ENCODE results near the gene ERGIC1.
A peak's percentile ranks its signal among the peaks of the same experiment; 100 is the strongest.

The ERGIC1 gene

GRCh38 chr5:172906888-172907287 lies 72.8 kb downstream of the ERGIC1 start:
- in situ Hi-C loops (cut with MboI; ENCODE audit: low pct_unique_long_range_greater_than_20kb, low sequenced_read_pairs), result no loop called here
- no peak for DNase-seq

- DNase-seq, result no peak
- in situ Hi-C loops (cut with MboI; ENCODE audit: low pct_unique_long_range_greater_than_20kb, low sequenced_read_pairs), result no loop called here
Observed at GRCh38 chr5:172907657-172908056, 73.6 kb downstream of the ERGIC1 start.

- in situ Hi-C loops (cut with MboI; ENCODE audit: low pct_unique_long_range_greater_than_20kb, low sequenced_read_pairs), result no loop called here
- no peak for DNase-seq
Observed at GRCh38 chr5:172908662-172909061, 74.6 kb downstream of the ERGIC1 start.

GRCh38 chr5:172909931-172910502 lies 76.0 kb downstream of the ERGIC1 start:
- DNase-seq, result no peak
- in situ Hi-C loops (cut with MboI; ENCODE audit: low pct_unique_long_range_greater_than_20kb, low sequenced_read_pairs), result no loop called here

GRCh38 chr5:172910828-172911627 lies 77.0 kb downstream of the ERGIC1 start:
- in situ Hi-C loops (cut with MboI; ENCODE audit: low pct_unique_long_range_greater_than_20kb, low sequenced_read_pairs), result no loop called here
- peak; percentile 31 for DNase-seq

- no peak for DNase-seq
- in situ Hi-C loops (cut with MboI; ENCODE audit: low pct_unique_long_range_greater_than_20kb, low sequenced_read_pairs), result no loop called here
Observed at GRCh38 chr5:172911628-172911880, 77.5 kb downstream of the ERGIC1 start.

- in situ Hi-C loops (cut with MboI; ENCODE audit: low pct_unique_long_range_greater_than_20kb, low sequenced_read_pairs), result no loop called here
- DNase-seq, result no peak
Observed at GRCh38 chr5:172911976-172912375, 77.9 kb downstream of the ERGIC1 start.

GRCh38 chr5:172913117-172913850 lies 79.2 kb downstream of the ERGIC1 start:
- no peak for DNase-seq
- in situ Hi-C loops (cut with MboI; ENCODE audit: low pct_unique_long_range_greater_than_20kb, low sequenced_read_pairs), result no loop called here

GRCh38 chr5:172915514-172915913 lies 81.5 kb downstream of the ERGIC1 start:
- DNase-seq, result no peak

GRCh38 chr5:172918421-172919371 lies 84.6 kb downstream of the ERGIC1 start:
- in situ Hi-C loops (cut with MboI; ENCODE audit: low pct_unique_long_range_greater_than_20kb, low sequenced_read_pairs), result no loop called here
- DNase-seq, result no peak

More at GRCh38 chr5:172915514-172915913, 81.5 kb downstream of the ERGIC1 start:
- in situ Hi-C loops (cut with MboI; ENCODE audit: low pct_unique_long_range_greater_than_20kb, low sequenced_read_pairs), result no loop called here

- in situ Hi-C loops (cut with MboI; ENCODE audit: low pct_unique_long_range_greater_than_20kb, low sequenced_read_pairs), result loop anchor here (10.0 kb wide), 1 partner anchor 195 kb away; no protein-coding TSS in a partner anchor
Observed at GRCh38 chr5:172919525-172920446, 85.7 kb downstream of the ERGIC1 start.

GRCh38 chr5:172920447-172920849 lies 86.4 kb downstream of the ERGIC1 start:
- no peak for DNase-seq
- in situ Hi-C loops (cut with MboI; ENCODE audit: low pct_unique_long_range_greater_than_20kb, low sequenced_read_pairs), result loop anchor here (10.0 kb wide), 1 partner anchor 196 kb away; no protein-coding TSS in a partner anchor

More at GRCh38 chr5:172919525-172920446, 85.7 kb downstream of the ERGIC1 start:
- DNase-seq, result no peak

- DNase-seq, result no peak
- in situ Hi-C loops (cut with MboI; ENCODE audit: low pct_unique_long_range_greater_than_20kb, low sequenced_read_pairs), result loop anchor here (10.0 kb wide), 1 partner anchor 196 kb away; no protein-coding TSS in a partner anchor
Observed at GRCh38 chr5:172920995-172921394, 86.9 kb downstream of the ERGIC1 start.

GRCh38 chr5:172921906-172922305 lies 87.9 kb downstream of the ERGIC1 start:
- DNase-seq, result no peak
- in situ Hi-C loops (cut with MboI; ENCODE audit: low pct_unique_long_range_greater_than_20kb, low sequenced_read_pairs), result loop anchor here (10.0 kb wide), 1 partner anchor 197 kb away; no protein-coding TSS in a partner anchor

- in situ Hi-C loops (cut with MboI; ENCODE audit: low pct_unique_long_range_greater_than_20kb, low sequenced_read_pairs), result loop anchor here (10.0 kb wide), 1 partner anchor 199 kb away; no protein-coding TSS in a partner anchor
- DNase-seq, result no peak
Observed at GRCh38 chr5:172923539-172923938, 89.5 kb downstream of the ERGIC1 start.

- no peak for DNase-seq
- in situ Hi-C loops (cut with MboI; ENCODE audit: low pct_unique_long_range_greater_than_20kb, low sequenced_read_pairs), result loop anchor here (10.0 to 25.0 kb wide), 2 partner anchors 201 to 438 kb away; no protein-coding TSS in a partner anchor
Observed at GRCh38 chr5:172925336-172925948, 91.4 kb downstream of the ERGIC1 start.

- in situ Hi-C loops (cut with MboI; ENCODE audit: low pct_unique_long_range_greater_than_20kb, low sequenced_read_pairs), result loop anchor here (10.0 to 25.0 kb wide), 2 partner anchors 201 to 439 kb away; no protein-coding TSS in a partner anchor
- DNase-seq, result no peak
Observed at GRCh38 chr5:172926008-172926523, 92.0 kb downstream of the ERGIC1 start.
